ENCODE results near the gene OR52N5.

DNA sequence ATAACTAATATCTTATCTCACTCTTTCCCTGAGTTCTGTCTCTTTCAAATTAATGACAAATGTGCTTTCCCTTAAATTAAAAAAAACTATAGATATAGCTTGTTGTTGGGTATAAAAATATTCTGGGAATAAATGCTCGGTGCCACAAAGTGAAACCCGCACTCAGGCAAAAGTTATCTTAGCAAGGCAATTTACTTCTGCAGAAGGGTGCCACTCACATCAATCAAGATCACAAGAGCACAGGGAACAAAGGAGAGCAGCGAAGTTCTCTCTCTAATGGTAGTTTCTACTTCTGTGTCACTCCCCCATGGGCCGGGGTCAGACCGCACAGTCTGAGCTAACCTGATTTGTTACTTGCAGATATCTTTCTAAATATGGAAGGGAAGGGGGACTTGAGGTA, 20.8 kb upstream of the OR52N5 start:
- TF ChIP-seq, protein P1, sequence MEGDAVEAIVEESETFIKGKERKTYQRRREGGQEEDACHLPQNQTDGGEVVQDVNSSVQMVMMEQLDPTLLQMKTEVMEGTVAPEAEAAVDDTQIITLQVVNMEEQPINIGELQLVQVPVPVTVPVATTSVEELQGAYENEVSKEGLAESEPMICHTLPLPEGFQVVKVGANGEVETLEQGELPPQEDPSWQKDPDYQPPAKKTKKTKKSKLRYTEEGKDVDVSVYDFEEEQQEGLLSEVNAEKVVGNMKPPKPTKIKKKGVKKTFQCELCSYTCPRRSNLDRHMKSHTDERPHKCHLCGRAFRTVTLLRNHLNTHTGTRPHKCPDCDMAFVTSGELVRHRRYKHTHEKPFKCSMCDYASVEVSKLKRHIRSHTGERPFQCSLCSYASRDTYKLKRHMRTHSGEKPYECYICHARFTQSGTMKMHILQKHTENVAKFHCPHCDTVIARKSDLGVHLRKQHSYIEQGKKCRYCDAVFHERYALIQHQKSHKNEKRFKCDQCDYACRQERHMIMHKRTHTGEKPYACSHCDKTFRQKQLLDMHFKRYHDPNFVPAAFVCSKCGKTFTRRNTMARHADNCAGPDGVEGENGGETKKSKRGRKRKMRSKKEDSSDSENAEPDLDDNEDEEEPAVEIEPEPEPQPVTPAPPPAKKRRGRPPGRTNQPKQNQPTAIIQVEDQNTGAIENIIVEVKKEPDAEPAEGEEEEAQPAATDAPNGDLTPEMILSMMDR (IDR thresholded peaks at IDR 0.05), result no peak
- no peak for TF ChIP-seq JUN (CRISPR knock-in tag; IDR thresholded peaks at IDR 0.05)
- TF ChIP-seq MAX (CRISPR knock-in tag; IDR thresholded peaks at IDR 0.05), result no peak
- no peak for TF ChIP-seq JAZF1 (CRISPR knock-in tag; IDR thresholded peaks at IDR 0.05)
- no peak for TF ChIP-seq ETV6 (CRISPR knock-in tag; IDR thresholded peaks at IDR 0.05)
- TF ChIP-seq ATF3 (CRISPR knock-in tag; conservative IDR thresholded peaks at IDR 0.05), result no peak
- TF ChIP-seq RELA (CRISPR knock-in tag; IDR thresholded peaks at IDR 0.05; ENCODE audit: borderline replicate concordance), result no peak
- no peak for TF ChIP-seq ZNF671 (CRISPR knock-in tag; IDR thresholded peaks at IDR 0.05)
- no peak for TF ChIP-seq IRF2 (CRISPR knock-in tag; IDR thresholded peaks at IDR 0.05; ENCODE audit: borderline replicate concordance, low read depth)
- TF ChIP-seq, protein P2, sequence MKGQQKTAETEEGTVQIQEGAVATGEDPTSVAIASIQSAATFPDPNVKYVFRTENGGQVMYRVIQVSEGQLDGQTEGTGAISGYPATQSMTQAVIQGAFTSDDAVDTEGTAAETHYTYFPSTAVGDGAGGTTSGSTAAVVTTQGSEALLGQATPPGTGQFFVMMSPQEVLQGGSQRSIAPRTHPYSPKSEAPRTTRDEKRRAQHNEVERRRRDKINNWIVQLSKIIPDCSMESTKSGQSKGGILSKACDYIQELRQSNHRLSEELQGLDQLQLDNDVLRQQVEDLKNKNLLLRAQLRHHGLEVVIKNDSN (CRISPR knock-in tag; IDR thresholded peaks at IDR 0.05), result no peak
- no peak for TF ChIP-seq NFE2L1 (CRISPR knock-in tag; IDR thresholded peaks at IDR 0.05)
- TF ChIP-seq FOXP4 (CRISPR knock-in tag; IDR thresholded peaks at IDR 0.05), result no peak

All from WTC11 (cell line).